Left ventricle myocardium inferior (tissue), 1 donor: ENCODE measurements around the gene FUS. TPM values are rescaled to one million over a fixed set of nuclear protein-coding genes. Genes with fewer than 3 reads are reported as not detected.
"Not testable (repeated sequence)": the region's sequence is repeated elsewhere in the genome, so short reads cannot be mapped to it uniquely, and the experiment has no call there.

Source experiments
- DNase-seq: peaks from one replicate; pipeline ENCODE4 v3.0.0-alpha.2; 2020
- H3K27ac ChIP-seq: fragments of 200-600 bp; replicated peaks from 2 replicates; pipeline ENCODE4 v1.8.0; 2021
- H3K27me3 ChIP-seq: fragments of 200-600 bp; 2 replicates; pipeline ENCODE4 v1.8.0; 2021; ENCODE audit warnings: low read depth
- H3K36me3 ChIP-seq: fragments of 200-600 bp; 2 replicates; pipeline ENCODE4 v1.8.0; 2021
- H3K4me1 ChIP-seq: fragments of 200-600 bp; 2 replicates; pipeline ENCODE4 v1.8.0; 2021
- H3K4me3 ChIP-seq: fragments of 200-600 bp; 2 replicates; pipeline ENCODE4 v1.8.0; 2021; ENCODE audit warnings: mild to moderate bottlenecking, moderate library complexity
- H3K9me3 ChIP-seq: fragments of 200-600 bp; replicated peaks from 2 replicates; pipeline ENCODE4 v1.8.0; 2021
- intact Hi-C: fragments of 100-400 bp; cut with micrococcal nuclease; formaldehyde crosslinking; loops from one replicate; pipeline ENCODE4 v1.11.0; 2022
- total RNA-seq: library from RNA; stranded (reverse); fragmentation: NEBNext Ultra II Directional; extraction: Animal tissue kit (Norgen Biotek cat#: 25700); gene quantifications from one replicate; pipeline ENCODE4 v1.2.1, GENCODE V29; 2021
- TF ChIP-seq, protein P1 (sequence below): fragments of 200-600 bp; IDR thresholded peaks from 2 replicates; pipeline ENCODE4 v1.8.0; 2021; ENCODE audit warnings: antibody characterized with exemption, mild to moderate bottlenecking, borderline replicate concordance
- donor health status: DM: no; HTN: yes; CAD: no; lungs with severe emphysema.

Gene FUS
- total RNA-seq, 1 donor from 2014 or later, result 96.9 TPM

DNA sequence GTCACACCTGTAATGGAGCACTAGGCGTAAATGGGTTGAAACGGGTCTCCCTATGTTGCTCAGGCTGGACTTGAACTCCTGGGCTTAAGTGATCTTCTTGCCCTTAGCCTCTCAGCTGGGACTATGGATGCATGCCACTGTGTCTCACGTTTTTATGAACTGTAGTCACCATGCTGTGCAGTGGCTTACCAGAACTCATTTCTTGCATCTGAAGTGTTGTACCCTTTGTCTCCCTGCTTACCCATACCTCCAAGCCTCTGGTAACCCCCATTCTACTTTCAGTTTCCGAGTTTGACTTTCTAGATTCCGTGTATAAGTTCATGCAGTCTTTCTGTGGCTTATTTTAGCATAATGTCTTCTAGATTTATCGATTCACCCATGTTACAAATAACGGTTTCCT lies 15.0 kb downstream of the FUS start:
- no peak for DNase-seq
- H3K36me3 ChIP-seq, result peaks cover 75% of the 10 kb centered on the region
- H3K27ac ChIP-seq, result no peak overlapping the region
- no peaks in the 10 kb centered on the region for H3K4me1 ChIP-seq
- no peak overlapping the region for H3K4me3 ChIP-seq
- no peaks in the 10 kb centered on the region for H3K27me3 ChIP-seq
- TF ChIP-seq, protein P1, sequence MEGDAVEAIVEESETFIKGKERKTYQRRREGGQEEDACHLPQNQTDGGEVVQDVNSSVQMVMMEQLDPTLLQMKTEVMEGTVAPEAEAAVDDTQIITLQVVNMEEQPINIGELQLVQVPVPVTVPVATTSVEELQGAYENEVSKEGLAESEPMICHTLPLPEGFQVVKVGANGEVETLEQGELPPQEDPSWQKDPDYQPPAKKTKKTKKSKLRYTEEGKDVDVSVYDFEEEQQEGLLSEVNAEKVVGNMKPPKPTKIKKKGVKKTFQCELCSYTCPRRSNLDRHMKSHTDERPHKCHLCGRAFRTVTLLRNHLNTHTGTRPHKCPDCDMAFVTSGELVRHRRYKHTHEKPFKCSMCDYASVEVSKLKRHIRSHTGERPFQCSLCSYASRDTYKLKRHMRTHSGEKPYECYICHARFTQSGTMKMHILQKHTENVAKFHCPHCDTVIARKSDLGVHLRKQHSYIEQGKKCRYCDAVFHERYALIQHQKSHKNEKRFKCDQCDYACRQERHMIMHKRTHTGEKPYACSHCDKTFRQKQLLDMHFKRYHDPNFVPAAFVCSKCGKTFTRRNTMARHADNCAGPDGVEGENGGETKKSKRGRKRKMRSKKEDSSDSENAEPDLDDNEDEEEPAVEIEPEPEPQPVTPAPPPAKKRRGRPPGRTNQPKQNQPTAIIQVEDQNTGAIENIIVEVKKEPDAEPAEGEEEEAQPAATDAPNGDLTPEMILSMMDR, result no peak
- intact Hi-C loops, result no loop called here
- no peaks in the 10 kb centered on the region for H3K9me3 ChIP-seq

DNA sequence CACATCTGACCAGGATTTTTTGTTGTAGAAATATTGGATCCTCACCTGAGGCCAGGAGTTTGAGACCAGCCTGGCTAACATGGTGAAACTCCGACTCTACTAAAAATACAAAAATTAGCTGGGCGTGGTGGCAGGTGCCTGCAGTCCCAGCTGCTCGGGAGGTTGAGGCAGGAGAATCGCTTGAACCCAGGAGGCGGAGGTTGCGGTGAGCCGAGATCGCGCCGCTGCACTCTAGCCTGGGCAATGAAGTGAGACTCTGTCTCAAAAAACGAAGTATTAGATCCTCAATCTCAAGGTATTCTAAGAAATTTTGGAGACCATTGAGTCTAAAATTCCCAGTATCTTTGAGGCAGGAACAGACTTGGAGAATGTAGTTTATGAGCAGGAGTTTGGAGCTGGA lies 15.9 kb downstream of the FUS start:
- H3K27ac ChIP-seq, intact Hi-C loops, H3K9me3 ChIP-seq, H3K27me3 ChIP-seq, DNase-seq, H3K4me3 ChIP-seq, H3K4me1 ChIP-seq: not testable (repeated sequence)
- H3K36me3 ChIP-seq, result peaks cover 65% of the 10 kb centered on the region

DNA sequence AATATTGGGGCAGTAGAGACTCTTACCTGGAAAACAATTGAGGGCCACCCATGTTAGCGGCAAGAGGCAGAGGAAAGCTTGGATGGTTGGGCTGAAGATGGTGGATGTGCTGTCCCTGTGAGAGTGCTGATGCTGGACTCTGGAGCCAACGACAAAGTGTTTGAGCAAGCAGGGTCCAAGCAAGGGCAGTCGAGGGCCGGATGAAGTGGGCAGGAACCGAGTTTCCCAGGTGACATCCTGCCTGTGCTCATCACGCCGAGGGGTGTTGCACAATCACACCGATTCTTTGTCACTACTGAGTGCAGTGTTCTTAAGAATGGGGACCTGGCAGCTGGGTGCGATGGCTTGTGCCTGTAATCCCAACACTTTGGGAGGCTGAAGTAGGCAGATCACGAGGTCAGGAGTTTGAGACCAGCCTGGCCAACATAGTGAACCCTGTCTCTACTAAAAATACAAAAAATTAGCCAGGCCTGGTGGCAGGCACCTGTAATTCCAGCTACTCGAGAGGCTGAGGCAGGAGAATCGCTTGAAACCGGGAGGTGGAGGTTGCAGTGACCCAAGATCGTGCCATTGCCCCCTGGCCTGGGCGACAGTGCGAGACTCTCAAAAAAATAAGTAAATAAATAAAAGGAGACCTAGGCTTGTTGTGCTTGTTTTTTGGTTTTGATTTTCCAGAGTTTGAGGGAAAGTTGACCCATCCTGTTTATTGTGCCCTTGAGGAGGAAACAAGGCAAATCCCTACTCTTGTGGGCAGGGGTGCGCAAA lies 16.6 kb downstream of the FUS start:
- H3K9me3 ChIP-seq, result no peaks in the 10 kb centered on the region
- TF ChIP-seq, protein P1, result no peak
- intact Hi-C loops, result no loop called here
- peaks cover 11% of the 10 kb centered on the region for H3K4me1 ChIP-seq
- no peaks in the 10 kb centered on the region for H3K27me3 ChIP-seq
- H3K36me3 ChIP-seq, result peaks cover 59% of the 10 kb centered on the region
- DNase-seq, result no peak
- H3K27ac ChIP-seq, result no peak overlapping the region
- H3K4me3 ChIP-seq, result no peak overlapping the region

DNA sequence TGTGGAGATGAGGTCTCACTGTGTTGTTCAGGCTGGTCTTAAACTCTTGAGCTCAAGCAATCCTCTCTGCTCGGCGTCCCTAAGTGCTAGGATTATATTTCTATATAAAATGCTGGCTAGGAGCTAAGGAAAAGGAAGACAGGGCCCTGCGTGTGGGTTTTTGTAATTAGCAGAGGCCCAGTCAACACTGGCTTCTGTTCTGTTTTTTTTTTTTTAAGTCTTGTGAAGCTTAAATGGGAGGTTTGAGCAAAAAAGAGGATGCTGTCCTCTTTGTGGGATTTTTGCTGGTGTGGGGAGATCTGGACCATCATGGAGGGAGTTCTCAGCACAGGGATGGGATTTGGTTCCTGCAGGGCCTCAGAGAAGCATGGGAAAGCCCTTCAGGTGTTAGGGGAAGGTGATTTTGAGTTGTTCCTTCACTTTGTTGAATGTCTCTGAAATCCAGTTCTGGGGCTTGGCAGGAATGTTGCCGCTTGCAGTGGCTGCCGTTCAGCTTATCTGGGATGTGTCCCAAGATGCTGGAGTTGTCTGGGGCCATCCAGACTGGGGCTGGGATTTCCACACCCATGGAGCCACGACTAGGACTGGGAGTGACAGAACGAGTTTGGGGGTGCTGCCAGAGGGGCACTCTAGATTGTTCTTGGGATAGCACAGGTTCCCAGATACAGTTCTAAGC lies 18.4 kb downstream of the FUS start:
- TF ChIP-seq, protein P1, result no peak
- Histone ChIP-seq H3K27ac (no peak overlapping the region), H3K9me3 (no peaks in the 10 kb centered on the region), H3K27me3 (no peaks in the 10 kb centered on the region), H3K4me3 (no peak overlapping the region), H3K4me1 (peaks cover 30% of the 10 kb centered on the region), H3K36me3 (peaks cover 40% of the 10 kb centered on the region)
- no peak for DNase-seq
- intact Hi-C loops, result no loop called here

DNA sequence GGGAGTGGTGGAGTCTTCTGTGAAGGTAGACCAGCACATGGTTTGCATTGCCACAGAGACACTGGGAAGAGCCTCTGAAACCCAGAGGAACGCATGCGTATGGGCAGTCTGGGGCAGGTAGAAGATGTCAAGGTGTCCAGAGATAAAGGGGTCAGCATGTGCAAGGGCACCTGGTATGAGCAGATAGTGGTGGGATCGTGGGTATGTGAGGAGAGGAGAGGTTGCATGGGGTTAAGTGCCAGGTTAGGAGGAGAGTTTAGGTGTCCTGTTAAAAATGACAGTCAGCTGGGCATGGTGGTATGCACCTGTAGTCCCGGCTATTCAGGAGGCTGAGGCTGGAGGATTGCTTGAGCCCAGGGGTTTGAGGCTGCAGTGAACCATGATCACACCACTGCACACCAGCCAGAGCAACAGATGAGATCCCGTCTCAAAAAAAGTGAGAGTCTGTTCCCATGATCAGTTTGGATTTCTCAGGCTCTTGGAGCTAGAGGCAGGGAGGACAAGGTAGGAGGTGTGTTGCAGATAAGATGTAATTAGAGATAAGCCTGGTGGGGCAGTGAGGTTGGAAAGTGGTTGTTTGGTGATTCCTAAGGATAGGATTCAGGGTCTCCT lies 19.6 kb downstream of the FUS start:
- peaks cover 28% of the 10 kb centered on the region for H3K36me3 ChIP-seq
- no peaks in the 10 kb centered on the region for H3K9me3 ChIP-seq
- TF ChIP-seq, protein P1, result no peak
- H3K27me3 ChIP-seq, result no peaks in the 10 kb centered on the region
- intact Hi-C loops, result no loop called here
- no peak for DNase-seq
- H3K4me3 ChIP-seq, result no peak overlapping the region
- H3K4me1 ChIP-seq, result peaks cover 33% of the 10 kb centered on the region
- H3K27ac ChIP-seq, result no peak overlapping the region

DNA sequence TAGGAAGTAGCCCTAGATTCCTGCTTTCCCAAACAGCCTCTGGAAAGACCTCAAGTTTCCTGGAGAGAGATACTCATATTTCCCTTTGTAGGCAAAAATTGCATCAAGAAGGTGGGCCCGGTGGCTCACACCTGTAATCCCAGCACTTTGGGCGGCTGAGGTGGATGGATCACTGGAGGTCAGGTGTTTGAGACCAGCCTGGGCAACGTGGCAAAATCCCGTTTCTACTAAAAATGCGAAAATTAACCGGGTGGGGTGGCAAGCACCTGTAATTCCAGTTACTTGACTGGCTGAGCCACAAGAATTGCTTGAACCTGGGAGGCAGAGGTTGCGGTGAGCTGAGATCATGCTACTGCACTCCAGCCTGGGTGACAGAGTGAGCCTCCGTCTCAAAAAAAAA lies 20.2 kb downstream of the FUS start:
- Histone ChIP-seq H3K36me3 (peaks cover 23% of the 10 kb centered on the region), H3K4me1 (peaks cover 33% of the 10 kb centered on the region)
- H3K27ac ChIP-seq, intact Hi-C loops, H3K27me3 ChIP-seq, H3K4me3 ChIP-seq, H3K9me3 ChIP-seq, DNase-seq: not testable (repeated sequence)
